Liver (tissue), 9 donors: ENCODE results near the gene RNF217. TPM values are rescaled to one million over a fixed set of nuclear protein-coding genes. Genes with fewer than 3 reads are reported as not detected.

ENCODE experiments used
- DNase-seq: peaks from one replicate; pipeline ENCODE4 v3.0.0-alpha.2; 2017; ENCODE audit warnings: low spot score
- H3K27ac ChIP-seq, 2 donors: one replicate each; pipeline ENCODE4 v1.7.0; 2013; ENCODE audit warnings: inconsistent platforms in 2 of 2, low read length in 2 of 2, control low read depth in 1 of 2, low read depth in 1 of 2, mild to moderate bottlenecking in 1 of 2
- H3K27me3 ChIP-seq, 4 donors: one replicate each; pipeline versions ENCODE4 v1.6.1 to v1.7.0; 2013; ENCODE audit warnings: low read length in 3 of 4, inconsistent platforms in 1 of 4, mild to moderate bottlenecking in 1 of 4, moderate library complexity in 1 of 4; ENCODE audit not compliant: control insufficient read depth in 4 of 4, insufficient read depth in 4 of 4
- H3K36me3 ChIP-seq, 4 donors: one replicate each; pipeline versions ENCODE4 v1.6.1 to v1.7.0; 2013; ENCODE audit warnings: low read length in 3 of 4, mild to moderate bottlenecking in 3 of 4, low read depth in 1 of 4, moderate library complexity in 1 of 4; ENCODE audit not compliant: control insufficient read depth in 4 of 4, insufficient read depth in 3 of 4
- H3K4me1 ChIP-seq, 4 donors: one replicate each; pipeline versions ENCODE4 v1.6.1 to v1.7.0; 2013; ENCODE audit warnings: low read length in 3 of 4, mild to moderate bottlenecking in 3 of 4, moderate library complexity in 1 of 4; ENCODE audit not compliant: control insufficient read depth in 4 of 4, insufficient read depth in 4 of 4
- H3K4me3 ChIP-seq, 3 donors: one replicate each; pipeline versions ENCODE4 v1.6.1 to v1.7.0; 2013; ENCODE audit warnings: low read length in 3 of 3, control low read depth in 1 of 3, low read depth in 1 of 3, mild to moderate bottlenecking in 1 of 3
- H3K9ac ChIP-seq, 2 donors: one replicate each; pipeline ENCODE4 v1.7.0; 2013; ENCODE audit warnings: low read length in 2 of 2, mild to moderate bottlenecking in 2 of 2, moderate library complexity in 2 of 2, control low read depth in 1 of 2, low read depth in 1 of 2
- H3K9me3 ChIP-seq, 4 donors: one replicate each; pipeline versions ENCODE4 v1.6.1 to v1.7.0; 2013; ENCODE audit warnings: low read length in 3 of 4; ENCODE audit not compliant: control insufficient read depth in 4 of 4
- EGR1 ChIP-seq, 2 donors: IDR thresholded peaks; 2 replicates each; pipeline ENCODE4 v1.6.1; 2016 to 2018; ENCODE audit warnings: antibody characterized with exemption in 2 of 2, low read depth in 2 of 2
- FOXA1 ChIP-seq: IDR thresholded peaks from 2 replicates; pipeline ENCODE4 v1.6.1; 2016; ENCODE audit warnings: antibody characterized with exemption
- FOXA2 ChIP-seq: IDR thresholded peaks from 2 replicates; pipeline ENCODE4 v1.6.1; 2016; ENCODE audit warnings: antibody characterized with exemption
- GABPA ChIP-seq, 2 donors: IDR thresholded peaks in 1 of 2; conservative IDR thresholded peaks in 1 of 2; 2 replicates each; pipeline ENCODE4 v1.6.1; 2016; ENCODE audit warnings: antibody characterized with exemption in 2 of 2, mild to moderate bottlenecking in 1 of 2, moderate library complexity in 1 of 2
- HNF4A ChIP-seq, 2 donors: conservative IDR thresholded peaks; 2 replicates each; pipeline ENCODE4 v1.6.1; 2016; ENCODE audit warnings: antibody characterized with exemption in 2 of 2, mild to moderate bottlenecking in 2 of 2
- HNF4G ChIP-seq: IDR thresholded peaks from 2 replicates; pipeline ENCODE4 v1.6.1; 2016; ENCODE audit warnings: antibody characterized with exemption
- JUND ChIP-seq, 2 donors: IDR thresholded peaks; 2 replicates each; pipeline ENCODE4 v1.6.1; 2016; ENCODE audit warnings: antibody characterized with exemption in 2 of 2
- MAX ChIP-seq: IDR thresholded peaks from 2 replicates; pipeline ENCODE4 v1.6.1; 2016; ENCODE audit warnings: antibody characterized with exemption
- NR2F2 ChIP-seq: IDR thresholded peaks from 2 replicates; pipeline ENCODE4 v1.6.1; 2016; ENCODE audit warnings: antibody characterized with exemption
- RAD21 ChIP-seq, 2 donors: IDR thresholded peaks; 2 replicates each; pipeline ENCODE4 v1.6.1; 2016; ENCODE audit warnings: antibody characterized with exemption in 2 of 2, mild to moderate bottlenecking in 2 of 2
- REST ChIP-seq: IDR thresholded peaks from 2 replicates; pipeline ENCODE4 v1.6.1; 2016; ENCODE audit warnings: antibody characterized with exemption, mild to moderate bottlenecking
- RXRA ChIP-seq, 2 donors: IDR thresholded peaks; 2 replicates each; pipeline ENCODE4 v1.6.1; 2017 to 2018; ENCODE audit warnings: antibody characterized with exemption in 2 of 2, mild to moderate bottlenecking in 1 of 2
- SP1 ChIP-seq: IDR thresholded peaks from 2 replicates; pipeline ENCODE4 v1.6.1; 2018; ENCODE audit warnings: antibody characterized with exemption, mild to moderate bottlenecking
- TAF1 ChIP-seq: conservative IDR thresholded peaks from 2 replicates; pipeline ENCODE4 v1.6.1; 2016; ENCODE audit warnings: antibody characterized with exemption, mild to moderate bottlenecking
- YY1 ChIP-seq: IDR thresholded peaks from 2 replicates; pipeline ENCODE4 v1.6.1; 2016; ENCODE audit warnings: antibody characterized with exemption, mild to moderate bottlenecking
- ZBTB33 ChIP-seq: IDR thresholded peaks from 2 replicates; pipeline ENCODE4 v1.6.1; 2016; ENCODE audit warnings: antibody characterized with exemption
- WGBS: extraction: QIAGEN DNeasy Blood & Tissue Kit; methylation state at CpG from one replicate; pipeline ENCODE4 v1.1.7; 2013; 5-methylcytosine and 5-hydroxymethylcytosine counted together
- polyA plus RNA-seq, 2 donors: library from polyadenylated mRNA; stranded (reverse) in 1 of 2; unstranded in 1 of 2; fragments of 200-250 nt in 1 of 2; fragments of >200 nt in 1 of 2; fragmentation: Nextera tagmentation in 1 of 2; extraction: Ambion mirVana in 1 of 2; gene quantifications; one replicate each; pipeline versions ENCODE4 v1.2.1 to v1.2.3, GENCODE V29; 2013 to 2015
- total RNA-seq, 2 donors: library from RNA; depleted of rRNA; stranded (reverse); fragments of >200 nt; gene quantifications; one replicate each; pipeline ENCODE4 v1.2.3, GENCODE V29; 2014
- TF ChIP-seq, protein P1 (sequence below): IDR thresholded peaks from 2 replicates; pipeline ENCODE4 v1.6.1; 2016; ENCODE audit warnings: antibody characterized with exemption
- TF ChIP-seq, protein P2 (sequence below): fragments of 150-350 bp; IDR thresholded peaks from 2 replicates; pipeline ENCODE4 v1.5.1; 2017; ENCODE audit warnings: improper control_type of control experiment, low read depth, low read length; ENCODE audit not compliant: missing input control
- donor health status: healthy.
- donor health status: healthy.
- donor health status: healthy.
- donor health status: healthy.
- donor health status: healthy.

RNF217 gene
- total and polyA plus RNA-seq, 4 donors = 2.3 to 18.3 (median 4.1) TPM

GRCh38 chr6:125086716-125087115 is 124.5 kb downstream of the RNF217 start:
- H3K27ac ChIP-seq = no peak overlapping the region
- no peak for DNase-seq
- H3K9ac ChIP-seq = no peak overlapping the region
- TF ChIP-seq FOXA1 (no peak), JUND (IDR thresholded peaks at IDR 0.05) (no peak), YY1 (no peak), HNF4A (conservative IDR thresholded peaks at IDR 0.05) (no peak), MAX (no peak), RAD21 (IDR thresholded peaks at IDR 0.05) (no peak), HNF4G (no peak)
- TF ChIP-seq, protein P1, sequence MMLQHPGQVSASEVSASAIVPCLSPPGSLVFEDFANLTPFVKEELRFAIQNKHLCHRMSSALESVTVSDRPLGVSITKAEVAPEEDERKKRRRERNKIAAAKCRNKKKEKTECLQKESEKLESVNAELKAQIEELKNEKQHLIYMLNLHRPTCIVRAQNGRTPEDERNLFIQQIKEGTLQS = no peak
- H3K27me3 ChIP-seq = no peaks in the 10 kb centered on the region
- H3K36me3 ChIP-seq = peaks cover 1 to 18% (median 5%) of the 10 kb centered on the region in 4 donors
- no peak overlapping the region for H3K4me3 ChIP-seq
- no peaks in the 10 kb centered on the region for H3K9me3 ChIP-seq
- H3K4me1 ChIP-seq = peaks cover 0 to 2% (median 0%) of the 10 kb centered on the region in 4 donors

- no peak for TF ChIP-seq HNF4G
- no peak for TF ChIP-seq NR2F2
- TF ChIP-seq, protein P2, sequence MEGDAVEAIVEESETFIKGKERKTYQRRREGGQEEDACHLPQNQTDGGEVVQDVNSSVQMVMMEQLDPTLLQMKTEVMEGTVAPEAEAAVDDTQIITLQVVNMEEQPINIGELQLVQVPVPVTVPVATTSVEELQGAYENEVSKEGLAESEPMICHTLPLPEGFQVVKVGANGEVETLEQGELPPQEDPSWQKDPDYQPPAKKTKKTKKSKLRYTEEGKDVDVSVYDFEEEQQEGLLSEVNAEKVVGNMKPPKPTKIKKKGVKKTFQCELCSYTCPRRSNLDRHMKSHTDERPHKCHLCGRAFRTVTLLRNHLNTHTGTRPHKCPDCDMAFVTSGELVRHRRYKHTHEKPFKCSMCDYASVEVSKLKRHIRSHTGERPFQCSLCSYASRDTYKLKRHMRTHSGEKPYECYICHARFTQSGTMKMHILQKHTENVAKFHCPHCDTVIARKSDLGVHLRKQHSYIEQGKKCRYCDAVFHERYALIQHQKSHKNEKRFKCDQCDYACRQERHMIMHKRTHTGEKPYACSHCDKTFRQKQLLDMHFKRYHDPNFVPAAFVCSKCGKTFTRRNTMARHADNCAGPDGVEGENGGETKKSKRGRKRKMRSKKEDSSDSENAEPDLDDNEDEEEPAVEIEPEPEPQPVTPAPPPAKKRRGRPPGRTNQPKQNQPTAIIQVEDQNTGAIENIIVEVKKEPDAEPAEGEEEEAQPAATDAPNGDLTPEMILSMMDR = no peak
- no peak for TF ChIP-seq RXRA (IDR thresholded peaks at IDR 0.05)
- no peak for TF ChIP-seq FOXA2
- TF ChIP-seq RAD21 (IDR thresholded peaks at IDR 0.05) = no peak
- TF ChIP-seq, protein P1 = no peak
- no peak for TF ChIP-seq MAX
- TF ChIP-seq EGR1 (IDR thresholded peaks at IDR 0.05; ENCODE audit: low read depth in 2 of 2) = no peak
- no peak for TF ChIP-seq ZBTB33
- no peak for TF ChIP-seq HNF4A (conservative IDR thresholded peaks at IDR 0.05)
- TF ChIP-seq TAF1 = no peak
- TF ChIP-seq YY1 = no peak
- no peak for TF ChIP-seq SP1
- no peak for TF ChIP-seq REST
- TF ChIP-seq GABPA (IDR thresholded peaks at IDR 0.05 in 1 of 2, conservative IDR thresholded peaks at IDR 0.05 in 1 of 2) = no peak
- no peak for TF ChIP-seq JUND (IDR thresholded peaks at IDR 0.05)
- TF ChIP-seq FOXA1 = no peak
- peaks cover 0 to 2% (median 0%) of the 10 kb centered on the region in 4 donors for H3K4me1 ChIP-seq
- H3K9ac ChIP-seq = no peak overlapping the region
- no peaks in the 10 kb centered on the region for H3K36me3 ChIP-seq
- H3K27me3 ChIP-seq = no peaks in the 10 kb centered on the region
- 72% methylated on average over 5 of the region's 5 CpGs for WGBS
- H3K9me3 ChIP-seq = no peaks in the 10 kb centered on the region
- DNase-seq = no peak
- H3K4me3 ChIP-seq = no peak overlapping the region
- H3K27ac ChIP-seq = no peak overlapping the region
These were observed 126.7 kb downstream of the RNF217 start for GRCh38 chr6:125088963-125089362.
